NK-92 treated with Interleukin-12 subunit alpha and Interleukin-12 subunit beta, amount 100 ng/mL, for 24 hours (cell line): ENCODE data around the gene SLC36A3.
"Not testable (repeated sequence)": the region's sequence is repeated elsewhere in the genome, so short reads cannot be mapped to it uniquely, and the experiment has no call there.

Experiments
- DNase-seq: peaks from one replicate; lab custom pipeline; 2025; lab: John Stamatoyannopoulos, UW

Gene SLC36A3

DNA sequence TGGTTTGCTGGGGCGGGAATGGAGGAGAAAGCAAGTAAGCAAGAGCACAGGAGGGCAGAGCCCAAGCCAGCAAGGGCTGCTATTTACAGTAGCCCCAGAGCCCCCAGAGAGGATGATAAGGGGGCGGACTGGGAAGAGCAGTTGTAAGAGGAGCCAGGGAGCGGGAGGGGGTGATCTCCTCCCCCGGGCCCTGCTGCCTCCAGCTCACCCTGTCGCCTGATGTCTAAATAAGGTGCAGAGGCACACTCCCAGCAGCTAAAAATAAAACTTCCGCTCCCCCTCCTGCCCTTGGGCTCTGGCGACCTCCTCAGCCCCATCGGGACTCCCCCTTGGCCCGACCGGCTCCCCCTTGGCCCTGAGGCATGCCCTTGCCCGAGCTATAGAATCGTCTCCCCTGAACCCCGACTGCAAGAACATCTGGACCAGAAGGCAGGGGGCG is 65.2 kb downstream of the SLC36A3 start:
- no peak for DNase-seq

DNA sequence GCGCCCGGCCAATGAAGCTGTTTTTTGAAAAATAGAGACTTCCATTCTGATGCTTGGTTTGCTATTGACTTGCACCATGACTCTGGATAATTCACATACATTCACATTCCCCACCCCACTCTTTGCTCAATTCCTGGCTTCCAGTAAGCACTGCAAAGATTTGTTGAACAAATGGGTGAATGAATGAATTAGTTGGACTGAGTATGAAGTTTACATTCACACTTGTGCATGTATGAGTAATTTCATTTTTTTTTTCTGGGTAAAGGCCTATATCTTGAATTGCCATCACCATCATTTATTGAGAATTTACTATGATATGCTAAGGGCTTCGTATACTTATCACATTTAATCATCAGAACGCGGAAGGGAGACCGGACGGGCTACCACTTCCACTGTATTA is 65.9 kb downstream of the SLC36A3 start:
- DNase-seq, result no peak

DNA sequence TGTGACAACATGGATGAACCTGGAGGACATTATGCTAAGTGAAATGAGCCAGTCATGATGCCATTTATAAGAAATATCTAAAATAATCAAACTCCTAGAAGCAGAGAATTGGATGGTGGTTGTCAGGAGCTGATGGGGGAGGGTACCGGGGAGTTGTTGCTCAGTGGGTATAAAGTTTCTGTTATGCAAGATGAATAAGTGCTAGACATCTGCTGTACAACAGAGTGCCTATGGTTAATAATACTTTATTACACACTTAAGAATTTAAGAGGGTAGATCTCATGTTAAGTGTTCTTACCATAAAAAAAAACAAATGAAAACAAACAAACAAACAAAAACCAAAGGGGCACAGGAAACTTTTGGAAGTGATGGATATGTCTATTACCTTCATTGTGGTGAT is 66.7 kb downstream of the SLC36A3 start:
- DNase-seq, result no peak

DNA sequence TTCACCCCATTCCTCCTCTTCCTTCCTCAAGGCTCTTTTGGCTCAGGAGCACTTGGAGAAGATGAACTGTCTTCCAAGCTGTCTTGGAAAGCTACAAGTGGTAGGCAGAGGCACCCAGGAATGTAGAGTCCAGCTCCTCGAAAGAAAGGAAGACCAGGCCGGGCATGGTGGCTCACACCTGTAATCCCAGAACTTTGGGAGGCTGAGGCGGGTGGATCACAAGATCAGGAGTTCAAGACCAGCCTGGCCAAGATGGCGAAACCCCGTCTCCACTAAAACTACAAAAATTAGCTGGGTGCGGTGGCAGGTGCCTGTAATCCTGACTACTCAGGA is 68.4 kb downstream of the SLC36A3 start:
- DNase-seq, result not testable (repeated sequence)

DNA sequence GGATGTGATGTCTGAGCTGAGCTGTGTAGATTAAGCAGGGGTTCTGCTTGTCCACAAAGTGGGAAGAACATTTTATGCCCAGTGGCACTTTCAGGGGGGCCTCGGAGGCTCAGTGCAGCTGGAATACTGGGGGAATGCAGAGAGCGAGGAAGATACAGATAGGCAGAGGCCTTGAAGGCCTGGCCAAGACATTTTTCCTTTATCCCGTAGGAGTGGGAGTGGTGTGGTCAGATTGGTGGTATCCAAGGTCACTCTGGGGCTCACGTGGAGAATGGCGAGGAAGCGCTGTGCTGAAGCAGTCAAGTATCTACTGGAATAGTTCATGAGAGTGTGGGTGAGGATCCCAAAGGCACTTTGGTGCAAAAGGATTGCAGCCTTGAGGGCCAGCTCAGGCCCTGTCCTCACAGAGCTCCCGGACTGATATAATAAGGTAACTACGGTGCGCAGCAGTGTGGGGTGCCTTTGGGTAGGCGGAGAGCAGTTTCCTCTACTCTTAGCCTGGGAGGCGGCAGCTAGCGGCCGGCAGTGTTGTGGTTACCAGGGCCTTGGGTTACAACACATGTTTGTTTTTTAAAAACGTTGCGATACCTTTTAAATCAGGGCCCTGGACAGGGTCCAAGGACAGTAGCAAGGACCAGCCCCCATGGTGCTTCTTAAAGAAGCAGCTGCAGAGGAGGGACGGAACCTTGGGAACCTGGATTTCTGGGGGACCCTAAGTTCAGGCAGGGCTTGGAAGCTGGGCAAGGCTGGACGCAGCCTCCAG is 68.9 kb downstream of the SLC36A3 start:
- DNase-seq, result no peak

DNA sequence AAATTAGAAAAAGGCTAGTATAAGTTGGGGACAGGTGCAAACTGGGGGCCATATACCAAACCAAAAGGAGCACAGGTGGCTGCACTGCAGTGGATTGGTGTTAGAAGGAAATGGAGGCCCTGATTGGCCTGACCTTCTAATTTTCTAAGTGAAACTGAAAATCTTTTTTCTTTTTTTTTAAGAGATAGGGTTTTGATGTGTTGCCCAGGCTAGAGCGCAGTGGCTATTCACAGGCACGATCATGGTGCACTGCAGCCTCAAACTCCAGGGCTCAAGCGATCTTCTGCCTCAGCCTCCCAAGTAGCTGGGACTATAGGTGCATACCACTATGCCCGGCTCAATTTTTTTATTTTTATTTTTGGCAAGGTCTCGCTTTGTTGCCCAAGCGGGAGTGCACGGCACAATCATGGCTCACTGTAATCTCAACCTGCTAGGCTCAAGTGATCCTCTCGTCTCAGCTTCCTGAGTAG is 69.9 kb downstream of the SLC36A3 start:
- no peak for DNase-seq

DNA sequence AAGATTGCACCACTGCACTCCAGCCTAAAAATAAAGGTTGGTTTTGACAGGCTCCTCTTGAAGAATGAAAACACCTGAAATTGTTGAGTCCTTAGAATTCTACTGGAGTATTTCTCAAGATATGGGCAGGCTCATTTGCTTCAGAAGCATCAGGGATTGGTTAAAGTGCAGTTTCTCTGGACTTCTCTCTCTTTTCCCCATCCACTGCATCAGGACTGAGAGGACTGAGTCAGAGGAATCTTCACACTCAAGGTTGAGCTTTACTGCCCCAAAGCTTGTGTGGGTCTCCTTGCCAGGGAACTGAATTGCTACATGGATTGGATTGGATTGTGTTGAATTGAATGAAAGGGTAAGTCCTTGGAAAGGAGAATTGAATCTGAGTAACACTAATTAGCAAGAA is 72.2 kb downstream of the SLC36A3 start:
- no peak for DNase-seq

DNA sequence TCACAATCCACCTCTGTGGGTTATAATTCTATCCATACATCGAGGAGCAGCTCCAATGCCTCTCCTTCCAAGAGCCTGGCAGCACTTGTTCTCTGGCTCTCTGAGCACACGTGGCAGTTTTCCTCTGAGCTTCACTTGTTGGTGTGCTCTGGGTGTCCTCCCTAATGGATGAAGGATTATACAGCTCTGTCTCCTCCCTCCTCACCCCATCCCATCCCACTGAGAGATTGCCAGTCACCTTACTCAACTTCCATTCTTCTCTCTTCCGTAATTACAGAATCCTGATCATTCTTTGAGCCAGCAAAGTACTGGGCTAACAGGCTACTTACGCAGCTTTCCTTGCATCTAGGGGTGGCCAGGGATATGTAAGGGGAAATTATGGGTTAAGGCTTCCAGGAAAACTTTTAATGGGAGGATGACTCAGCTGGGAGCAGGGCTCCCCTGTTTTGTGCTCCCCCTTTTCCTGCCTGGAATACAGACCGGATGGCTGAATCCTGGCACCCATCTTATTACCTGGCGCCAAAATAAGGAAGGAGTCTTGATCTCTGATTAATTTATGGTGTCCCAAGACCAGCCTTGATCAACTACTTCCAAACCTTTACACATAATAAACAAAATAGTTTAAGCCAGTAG is 73.4 kb downstream of the SLC36A3 start:
- DNase-seq, result no peak

DNA sequence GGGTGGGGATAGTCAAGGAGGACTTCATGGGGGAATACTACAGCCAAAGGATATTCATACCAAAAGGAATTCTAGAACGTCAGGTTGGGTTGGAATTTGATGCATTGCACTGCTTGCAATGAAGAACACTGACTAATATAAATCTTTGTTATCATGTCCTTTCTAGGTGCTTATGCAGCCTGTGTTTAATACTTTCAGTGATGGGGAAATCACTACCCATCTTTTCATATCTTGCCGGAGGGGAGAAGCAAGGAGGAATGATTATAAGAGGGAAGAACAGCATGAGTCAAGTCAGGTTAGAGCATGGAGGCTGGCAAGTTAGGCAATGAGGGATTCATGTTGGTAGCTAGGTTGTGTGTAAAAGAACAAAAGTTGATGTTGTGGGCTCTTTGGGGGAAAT is 74.6 kb downstream of the SLC36A3 start:
- no peak for DNase-seq

DNA sequence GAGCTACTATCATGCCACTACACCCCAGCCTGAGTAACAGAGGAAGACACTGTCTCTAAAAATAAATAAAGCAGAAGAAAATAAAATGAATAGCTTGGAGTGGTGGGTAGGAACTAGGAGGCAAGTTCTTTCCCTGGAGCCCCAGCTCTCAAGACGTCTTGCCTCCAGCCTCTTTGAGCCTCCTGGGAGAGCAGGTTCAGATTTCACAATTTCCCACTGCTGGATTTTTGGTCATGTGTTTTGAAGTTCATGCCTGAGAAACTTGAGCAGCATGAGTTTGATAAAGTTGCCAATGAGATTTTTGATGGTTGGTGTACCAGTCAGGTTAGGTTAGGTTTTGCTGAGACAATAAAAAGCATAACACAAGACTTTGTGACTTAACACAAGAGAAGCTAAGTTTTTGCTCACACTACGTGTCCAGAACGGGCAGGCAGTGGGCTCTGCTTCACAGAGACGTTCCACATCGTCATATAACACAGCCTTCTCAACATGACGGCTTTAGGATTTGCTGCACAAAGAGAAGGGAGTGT is 75.6 kb downstream of the SLC36A3 start:
- no peak for DNase-seq
